ENCODE measurements around the gene NECAP2.
"Not testable (repeated sequence)": the region's sequence is repeated elsewhere in the genome, so short reads cannot be mapped to it uniquely, and the experiment has no call there.

GRCh38 chr1:16506364-16507136 lies 66.0 kb downstream of the NECAP2 start:
- TF ChIP-seq FOXP1 (CRISPR knock-in tag; IDR thresholded peaks at IDR 0.05; ENCODE audit: borderline replicate concordance); MYBL2 (CRISPR knock-in tag; IDR thresholded peaks at IDR 0.05); USF2 (CRISPR knock-in tag; IDR thresholded peaks at IDR 0.05); NR2C2 (CRISPR knock-in tag; IDR thresholded peaks at IDR 0.05); CTCF (IDR thresholded peaks at IDR 0.05); ATF3 (CRISPR knock-in tag; conservative IDR thresholded peaks at IDR 0.05); ZNF512 (CRISPR knock-in tag; IDR thresholded peaks at IDR 0.05; ENCODE audit: borderline replicate concordance); SOX15 (CRISPR knock-in tag; IDR thresholded peaks at IDR 0.05); MAX (CRISPR knock-in tag; IDR thresholded peaks at IDR 0.05); ZNF416 (CRISPR knock-in tag; IDR thresholded peaks at IDR 0.05): not testable (repeated sequence)

Data from WTC11 (cell line).